GM12878 (cell line): ENCODE data around the gene LRP10. TPM values are rescaled to one million over a fixed set of nuclear protein-coding genes. Genes with fewer than 3 reads are reported as not detected.

Source experiments
- ATAC-seq: fragments of 200-7000 bp; cut with Tn5 transposase; 3 replicates; pipeline ENCODE4 v1.9.1; 2020; ENCODE audit warnings: mild to moderate bottlenecking, moderate library complexity
- BruUV-seq: library from RNA; stranded (reverse); fragments of 400-500 nt; replicated peaks from 2 replicates; lab custom pipeline; 2021; lab: Mats Ljungman, UMichigan
- CTCF ChIA-PET: fragments of 300-600 bp; sonication (Branson Sonifier 250); formaldehyde crosslinking; extraction: SDS; loops from one replicate; lab custom pipeline; 2021; ENCODE audit warnings: inconsistent platforms; lab: Yijun Ruan, JAX
- POLR2A ChIA-PET: fragments of 350-600 bp; formaldehyde crosslinking; extraction: SDS; loops from one replicate; lab custom pipeline; 2021; ENCODE audit warnings: inconsistent platforms; lab: Charles Lee
- RAD21 ChIA-PET: fragments of 300-600 bp; sonication (Branson Sonifier 250); formaldehyde crosslinking; loops from one replicate; lab custom pipeline; 2023; ENCODE audit warnings: antibody characterized with exemption; ENCODE audit not compliant: unreplicated experiment; lab: Charles Lee
- SMC1A ChIA-PET: fragments of 300-600 bp; sonication (Branson Sonifier 250); formaldehyde crosslinking; loops from one replicate; lab custom pipeline; 2023; ENCODE audit not compliant: unreplicated experiment, uncharacterized antibody; lab: Charles Lee
- DNase-seq: peaks from one replicate; pipeline ENCODE4 v3.0.0-alpha.2; 2011; ENCODE audit warnings: low read depth, low spot score
- FAIRE-seq: peaks from 3 replicates; lab custom pipeline; 2011; peaks lifted over from hg19 to GRCh38; lab: Jason Lieb, UNC
- H2AFZ ChIP-seq: 2 replicates; pipeline ENCODE4 v1.6.0; 2011; ENCODE audit warnings: low read depth, low read length, control low read depth; ENCODE audit not compliant: control insufficient read depth
- H3K27ac ChIP-seq: 2 replicates; pipeline ENCODE4 v1.5.1; 2011; ENCODE audit warnings: control low read depth; ENCODE audit not compliant: control insufficient read depth, insufficient read depth
- H3K27me3 ChIP-seq, 2 experiments: replicated peaks in 1 of 2; 2 replicates each; pipeline versions ENCODE4 v1.6.0 to v1.6.1; 2011; ENCODE audit warnings: low read length in 1 of 2; ENCODE audit not compliant: control insufficient read depth in 2 of 2, insufficient read depth in 2 of 2
- H3K36me3 ChIP-seq, 2 experiments: 2 replicates each; pipeline ENCODE4 v1.5.1; 2011; ENCODE audit warnings: low read length in 1 of 2; ENCODE audit not compliant: control insufficient read depth in 2 of 2, insufficient read depth in 2 of 2
- H3K4me1 ChIP-seq: 2 replicates; pipeline ENCODE4 v1.6.1; 2011; ENCODE audit warnings: mild to moderate bottlenecking, low read length, moderate library complexity, mixed read lengths; ENCODE audit not compliant: control insufficient read depth, insufficient read depth
- H3K4me2 ChIP-seq: 2 replicates; pipeline ENCODE4 v1.6.0; 2011; ENCODE audit warnings: control low read depth; ENCODE audit not compliant: control insufficient read depth, insufficient read depth
- H3K4me3 ChIP-seq: fragments of 200-600 bp; sonication (generic); 2 replicates; pipeline ENCODE4 v1.5.1; 2016
- H3K79me2 ChIP-seq: 2 replicates; pipeline ENCODE4 v1.6.0; 2011; ENCODE audit warnings: low read length; ENCODE audit not compliant: control insufficient read depth, insufficient read depth
- H3K9ac ChIP-seq: 2 replicates; pipeline ENCODE4 v1.8.0; 2011; ENCODE audit warnings: low read length, control low read depth, mixed read lengths; ENCODE audit not compliant: control insufficient read depth, insufficient read depth
- H3K9me3 ChIP-seq: replicated peaks from 3 replicates; pipeline ENCODE4 v1.5.1; 2011; ENCODE audit warnings: mild to moderate bottlenecking, low read length; ENCODE audit not compliant: control insufficient read depth, insufficient read depth
- H4K20me1 ChIP-seq: 2 replicates; pipeline ENCODE4 v1.6.0; 2011; ENCODE audit not compliant: control insufficient read depth, insufficient read depth
- POU2F2 ChIP-seq: IDR thresholded peaks from 3 replicates; pipeline ENCODE4 v1.6.1; 2011; ENCODE audit warnings: low read depth, mild to moderate bottlenecking, low read length, borderline replicate concordance
- WGBS: methylation state at CpG from one replicate; pipeline ENCODE4 v1.1.6; 2016; ENCODE audit warnings: low lambda C conversion rate; ENCODE audit not compliant: insufficient replicate concordance, insufficient coverage; ENCODE audit errors: missing lambda C conversion rate; 5-methylcytosine and 5-hydroxymethylcytosine counted together
- in situ Hi-C: fragments of 300-500 bp; cut with MboI; formaldehyde crosslinking; loops from 9 replicates; pipeline ENCODE4 v1.14.3; 2018; ENCODE audit warnings: mixed read lengths
- intact Hi-C: fragments of 100-400 bp; cut with micrococcal nuclease; formaldehyde crosslinking; loops from one replicate; pipeline ENCODE4 v1.14.2; 2022; ENCODE audit not compliant: unreplicated experiment
- polyA plus RNA-seq, 11 experiments: library from polyadenylated mRNA; depleted of rRNA in 4 of 11; unstranded in 6 of 11; stranded (reverse) in 5 of 11; fragments of >200 nt; fragmentation: Nextera tagmentation in 4 of 11; fragmentation: Illumina TruSeq in 1 of 11; extraction: Ambion mirVana in 4 of 11; extraction: Trizol in 1 of 11; gene quantifications; 1 replicate in 1 of 11; 2 replicates in 10 of 11; pipeline versions ENCODE4 v1.2.1 to v1.2.3, GENCODE V29; 2011 to 2016; ENCODE audit warnings: inconsistent platforms in 2 of 11, missing spikeins in 2 of 11, low read depth in 1 of 11
- total RNA-seq, 4 experiments: library from RNA; depleted of rRNA in 3 of 4; stranded (reverse); fragments of >200 nt in 3 of 4; fragmentation: Illumina TruSeq in 1 of 4; extraction: Trizol in 1 of 4; gene quantifications; 2 replicates each; pipeline versions ENCODE4 v1.2.1 to v1.2.3, GENCODE V29; 2013 to 2021
- TF ChIP-seq, protein P1 (sequence below): fragments of 450-650 bp; formaldehyde crosslinking; IDR thresholded peaks from 2 replicates; pipeline ENCODE4 v1.4.0; 2022; ENCODE audit warnings: mild to moderate bottlenecking, moderate library complexity

LRP10 gene
- total and polyA plus RNA-seq, 10 of the 15 experiments (the other 5 are each of a cell fraction or from before 2014, with no cell fraction given) = 3.0 to 56.9 (median 20.9) TPM

DNA sequence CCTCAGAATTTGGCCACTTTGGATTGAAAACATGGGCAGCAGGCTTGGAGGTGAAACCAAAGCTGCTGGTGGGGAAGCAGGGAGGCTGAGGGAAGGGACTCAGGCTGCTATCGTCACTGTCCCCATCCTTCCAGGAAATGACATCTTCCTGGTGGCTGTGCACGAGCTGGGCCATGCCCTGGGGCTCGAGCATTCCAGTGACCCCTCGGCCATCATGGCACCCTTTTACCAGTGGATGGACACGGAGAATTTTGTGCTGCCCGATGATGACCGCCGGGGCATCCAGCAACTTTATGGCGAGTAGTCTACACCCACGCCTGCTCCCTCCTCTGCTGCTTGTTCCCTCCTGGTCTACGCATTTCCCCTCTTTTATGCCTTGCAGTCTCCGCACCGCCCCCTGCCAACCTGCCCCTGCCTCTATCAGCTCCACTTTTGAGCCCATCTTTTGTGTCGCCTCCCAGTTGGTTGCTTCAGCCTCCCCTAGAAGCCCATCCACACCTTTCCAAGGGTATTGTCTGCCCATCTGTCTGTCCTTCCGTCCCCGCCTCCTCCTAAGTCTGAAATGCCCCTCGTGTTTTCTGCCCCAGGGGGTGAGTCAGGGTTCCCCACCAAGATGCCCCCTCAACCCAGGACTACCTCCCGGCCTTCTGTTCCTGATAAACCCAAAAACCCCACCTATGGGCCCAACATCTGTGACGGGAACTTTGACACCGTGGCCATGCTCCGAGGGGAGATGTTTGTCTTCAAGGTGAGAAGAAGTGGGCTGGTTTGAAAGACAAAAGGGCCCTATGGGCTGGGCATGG lies 28.2 kb upstream of the LRP10 start (continued):
- TF ChIP-seq, protein P1, sequence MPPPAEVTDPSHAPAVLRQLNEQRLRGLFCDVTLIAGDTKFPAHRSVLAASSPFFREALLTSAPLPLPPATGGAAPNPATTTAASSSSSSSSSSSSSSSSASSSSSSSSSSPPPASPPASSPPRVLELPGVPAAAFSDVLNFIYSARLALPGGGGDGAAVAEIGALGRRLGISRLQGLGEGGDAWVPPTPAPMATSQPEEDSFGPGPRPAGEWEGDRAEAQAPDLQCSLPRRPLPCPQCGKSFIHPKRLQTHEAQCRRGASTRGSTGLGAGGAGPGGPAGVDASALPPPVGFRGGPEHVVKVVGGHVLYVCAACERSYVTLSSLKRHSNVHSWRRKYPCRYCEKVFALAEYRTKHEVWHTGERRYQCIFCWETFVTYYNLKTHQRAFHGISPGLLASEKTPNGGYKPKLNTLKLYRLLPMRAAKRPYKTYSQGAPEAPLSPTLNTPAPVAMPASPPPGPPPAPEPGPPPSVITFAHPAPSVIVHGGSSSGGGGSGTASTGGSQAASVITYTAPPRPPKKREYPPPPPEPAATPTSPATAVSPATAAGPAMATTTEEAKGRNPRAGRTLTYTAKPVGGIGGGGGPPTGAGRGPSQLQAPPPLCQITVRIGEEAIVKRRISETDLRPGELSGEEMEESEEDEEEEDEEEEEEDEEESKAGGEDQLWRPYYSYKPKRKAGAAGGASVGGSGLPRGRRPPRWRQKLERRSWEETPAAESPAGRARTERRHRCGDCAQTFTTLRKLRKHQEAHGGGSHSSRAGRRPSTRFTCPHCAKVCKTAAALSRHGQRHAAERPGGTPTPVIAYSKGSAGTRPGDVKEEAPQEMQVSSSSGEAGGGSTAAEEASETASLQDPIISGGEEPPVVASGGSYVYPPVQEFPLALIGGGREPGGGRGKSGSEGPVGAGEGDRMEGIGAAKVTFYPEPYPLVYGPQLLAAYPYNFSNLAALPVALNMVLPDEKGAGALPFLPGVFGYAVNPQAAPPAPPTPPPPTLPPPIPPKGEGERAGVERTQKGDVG (CRISPR knock-in tag) = no peak

- ChIA-PET SMC1A (interaction anchor here (0.6 to 1.0 kb wide), 3 partner anchors 10 to 54 kb away, joined by 3 read pairs; partner anchors contain the start of gene SLC7A7), CTCF (interaction anchor here (0.6 to 1.6 kb wide), 2 partner anchors 19 to 274 kb away, joined by 3 to 8 read pairs; no protein-coding TSS in a partner anchor), RAD21 (interaction anchor here (1.0 to 1.2 kb wide), 3 partner anchors 65 to 273 kb away, joined by 3 read pairs; no protein-coding TSS in a partner anchor), POLR2A (interaction anchor here (0.5 kb wide), 1 partner anchor 20 kb away, joined by 3 read pairs; no protein-coding TSS in a partner anchor)
- Histone ChIP-seq H3K4me1 (peaks cover 6% of the 10 kb centered on the region; the same call in 1 of the 2 replicates), H3K79me2 (no peaks in the 10 kb centered on the region), H4K20me1 (no peaks in the 10 kb centered on the region), H2AFZ (no peak overlapping the region), H3K27me3 (no peaks in the 10 kb centered on the region), H3K36me3 (no peaks in the 10 kb centered on the region), H3K4me3 (no peak overlapping the region), H3K9me3 (no peaks in the 10 kb centered on the region), H3K4me2 (no peak overlapping the region), H3K27ac (no peak overlapping the region), H3K9ac (no peak overlapping the region)
- DNase-seq (no peak), FAIRE-seq (no peak), ATAC-seq (no peak; the same call in 2 of the 3 replicates)
- intact Hi-C loops = no loop called here
- no TSS peak for BruUV-seq
- WGBS = 78% methylated on average over 22 of the region's 22 CpGs
- no peak for TF ChIP-seq POU2F2
- in situ Hi-C loops = loop anchor here (5.0 to 10.0 kb wide), 2 partner anchors 67 to 530 kb away; no protein-coding TSS in a partner anchor
These were observed 27.1 kb upstream of the LRP10 start for GRCh38 chr14:22844221-22845102.
